Frontal cortex (tissue), 4 donors: Measurements from ENCODE around the gene NAT16. TPM values are rescaled to one million over a fixed set of nuclear protein-coding genes. Genes with fewer than 3 reads are reported as not detected.
A peak's percentile ranks its signal among the peaks of the same experiment; 100 is the strongest.

Source experiments
- DNase-seq, 2 donors: peaks; one replicate each; pipeline ENCODE4 v3.0.0; 2012; ENCODE audit warnings: low spot score in 2 of 2
- FAIRE-seq: peaks from 2 replicates; lab custom pipeline; 2012; peaks lifted over from hg19 to GRCh38; lab: Jason Lieb, UNC
- total RNA-seq: library from RNA; depleted of rRNA; stranded (reverse); fragments of >200 nt; gene quantifications from one replicate; pipeline ENCODE4 v1.2.3, GENCODE V29; 2014
- donor health status: control.
- donor health status: control.
- donor health status: control.

NAT16 gene
- total RNA-seq = 0.82 TPM

GRCh38 chr7:101180130-101180755 lies at the start of gene NAT16:
TSS of gene NAT16 (minus strand) at chr7:101180293. CDS start at chr7:101174807, 5,486 bp downstream.
- no peak for FAIRE-seq
- DNase-seq = no peak

- DNase-seq (no peak), FAIRE-seq (no peak)
These were observed 46.6 kb upstream of the NAT16 start for GRCh38 chr7:101226721-101227120.

GRCh38 chr7:101225650-101226049 lies 45.6 kb upstream of the NAT16 start:
- DNase-seq (no peak), FAIRE-seq (no peak)

GRCh38 chr7:101223528-101223927 lies 43.4 kb upstream of the NAT16 start:
- no peak for FAIRE-seq
- DNase-seq = no peak

- DNase-seq (no peak), FAIRE-seq (no peak)
These were observed 42.3 kb upstream of the NAT16 start for GRCh38 chr7:101222275-101222830.

GRCh38 chr7:101220295-101220694 lies 40.2 kb upstream of the NAT16 start:
- no peak for DNase-seq
- no peak for FAIRE-seq

- no peak for FAIRE-seq
- no peak for DNase-seq
These were observed 38.4 kb upstream of the NAT16 start for GRCh38 chr7:101218236-101219125.

- FAIRE-seq = no peak
These were observed 37.5 kb upstream of the NAT16 start, which contains the start of the genes PLOD3 and ZNHIT1 for GRCh38 chr7:101217388-101218235. TSS of gene PLOD3 (minus strand) at chr7:101217581. CDS start at chr7:101217274, 307 bp downstream. TSS of gene ZNHIT1 (plus strand) at chr7:101218165. CDS start at chr7:101218196, 31 bp downstream.

GRCh38 chr7:101216860-101217387 lies 36.8 kb upstream of the NAT16 start:
- FAIRE-seq (no peak), DNase-seq (no peak)

More at GRCh38 chr7:101217388-101218235, 37.5 kb upstream of the NAT16 start, which contains the start of the genes PLOD3 and ZNHIT1:
- peak; percentile 97 for DNase-seq

GRCh38 chr7:101216001-101216859 lies 36.1 kb upstream of the NAT16 start:
- no peak for FAIRE-seq
- DNase-seq = peak in 1 of 2 donors; percentile 49

GRCh38 chr7:101212014-101212413 lies 31.9 kb upstream of the NAT16 start:
- DNase-seq (no peak), FAIRE-seq (no peak)

GRCh38 chr7:101211501-101211900 lies 31.4 kb upstream of the NAT16 start:
- FAIRE-seq (no peak), DNase-seq (no peak)

- DNase-seq (no peak), FAIRE-seq (no peak)
These were observed 30.1 kb upstream of the NAT16 start for GRCh38 chr7:101210143-101210542.

GRCh38 chr7:101208794-101209193 lies 28.7 kb upstream of the NAT16 start:
- DNase-seq = no peak
- FAIRE-seq = no peak

- FAIRE-seq (no peak), DNase-seq (no peak)
These were observed 27.4 kb upstream of the NAT16 start for GRCh38 chr7:101207459-101207858.

GRCh38 chr7:101206665-101207042 lies 26.6 kb upstream of the NAT16 start:
- FAIRE-seq (no peak), DNase-seq (no peak)

GRCh38 chr7:101205901-101206664 lies 26.0 kb upstream of the NAT16 start:
- no peak for DNase-seq

More at GRCh38 chr7:101205901-101206664, 26.0 kb upstream of the NAT16 start:
- FAIRE-seq = no peak
